DND-41 (cell line): Measurements from ENCODE around the gene CRCP.

ENCODE experiments used
- EZH2 ChIP-seq: IDR thresholded peaks from 3 replicates; pipeline ENCODE4 v1.6.1; 2012; ENCODE audit warnings: borderline replicate concordance, low read depth, mild to moderate bottlenecking, moderate library complexity, low read length, inconsistent platforms; ENCODE audit not compliant: severe bottlenecking
- TF ChIP-seq, protein P1 (sequence below): IDR thresholded peaks from 2 replicates; pipeline ENCODE4 v1.5.1; 2012; ENCODE audit warnings: borderline replicate concordance, low read length, moderate library complexity, mild to moderate bottlenecking; ENCODE audit not compliant: poor library complexity, severe bottlenecking; ENCODE audit errors: extremely low read depth

DNA sequence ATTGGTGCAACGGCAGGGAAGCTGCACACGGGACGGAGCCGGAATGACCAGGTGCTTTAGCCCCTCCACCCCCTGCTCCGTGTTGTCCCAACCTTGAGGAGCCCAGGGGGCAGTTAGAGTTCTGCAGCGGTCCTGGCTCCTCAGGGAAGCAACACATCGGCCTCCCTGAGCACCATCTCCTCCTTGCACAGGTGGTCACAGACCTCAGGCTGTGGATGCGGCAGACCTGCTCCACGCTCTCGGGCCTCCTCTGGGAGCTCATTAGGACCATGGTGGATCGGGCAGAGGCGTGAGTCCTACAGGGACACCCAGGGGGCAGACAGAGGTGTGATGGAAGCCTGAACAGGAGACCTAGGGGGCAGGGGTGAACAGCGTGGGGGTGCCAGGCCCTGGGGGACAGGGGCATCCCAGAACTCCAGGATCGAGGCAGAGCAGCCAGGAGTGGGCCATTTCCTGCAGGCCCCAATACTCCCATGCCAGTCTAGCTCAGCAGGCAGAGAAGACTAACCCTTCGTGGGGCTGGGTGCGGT, 31.7 kb upstream of the CRCP start:
- TF ChIP-seq, protein P1, sequence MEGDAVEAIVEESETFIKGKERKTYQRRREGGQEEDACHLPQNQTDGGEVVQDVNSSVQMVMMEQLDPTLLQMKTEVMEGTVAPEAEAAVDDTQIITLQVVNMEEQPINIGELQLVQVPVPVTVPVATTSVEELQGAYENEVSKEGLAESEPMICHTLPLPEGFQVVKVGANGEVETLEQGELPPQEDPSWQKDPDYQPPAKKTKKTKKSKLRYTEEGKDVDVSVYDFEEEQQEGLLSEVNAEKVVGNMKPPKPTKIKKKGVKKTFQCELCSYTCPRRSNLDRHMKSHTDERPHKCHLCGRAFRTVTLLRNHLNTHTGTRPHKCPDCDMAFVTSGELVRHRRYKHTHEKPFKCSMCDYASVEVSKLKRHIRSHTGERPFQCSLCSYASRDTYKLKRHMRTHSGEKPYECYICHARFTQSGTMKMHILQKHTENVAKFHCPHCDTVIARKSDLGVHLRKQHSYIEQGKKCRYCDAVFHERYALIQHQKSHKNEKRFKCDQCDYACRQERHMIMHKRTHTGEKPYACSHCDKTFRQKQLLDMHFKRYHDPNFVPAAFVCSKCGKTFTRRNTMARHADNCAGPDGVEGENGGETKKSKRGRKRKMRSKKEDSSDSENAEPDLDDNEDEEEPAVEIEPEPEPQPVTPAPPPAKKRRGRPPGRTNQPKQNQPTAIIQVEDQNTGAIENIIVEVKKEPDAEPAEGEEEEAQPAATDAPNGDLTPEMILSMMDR: no peak
- TF ChIP-seq EZH2: no peak
